Posterior cingulate gyrus (tissue), 11 donors: Measurements from ENCODE around the gene CRADD.
"Not testable (repeated sequence)": the region's sequence is repeated elsewhere in the genome, so short reads cannot be mapped to it uniquely, and the experiment has no call there.

Experiments
- DNase-seq, 10 donors: peaks; one replicate each; pipeline versions ENCODE4 v3.0.0 to v3.0.0-alpha.2; 2020 to 2021; ENCODE audit warnings: mixed read lengths in 3 of 10
- intact Hi-C: fragments of 100-400 bp; cut with DNase I; formaldehyde crosslinking; loops from one replicate; pipeline ENCODE4 v1.15.1; 2023

Gene CRADD

GRCh38 chr12:93856611-93857010 lies 179.4 kb downstream of the CRADD start:
- no peak for DNase-seq
- intact Hi-C loops, result no loop called here

- DNase-seq, result no peak
- intact Hi-C loops, result no loop called here
Observed at GRCh38 chr12:93857279-93857938, 180.2 kb downstream of the CRADD start.

- intact Hi-C loops, result no loop called here
- no peak for DNase-seq
Observed at GRCh38 chr12:93857991-93858447, 180.8 kb downstream of the CRADD start.

- intact Hi-C loops, result no loop called here
- DNase-seq, result no peak
Observed at GRCh38 chr12:93860668-93861373, 183.6 kb downstream of the CRADD start.

- intact Hi-C loops, result no loop called here
- DNase-seq, result no peak
Observed at GRCh38 chr12:93862424-93862823, 185.2 kb downstream of the CRADD start.

- DNase-seq, result no peak
- intact Hi-C loops, result no loop called here
Observed at GRCh38 chr12:93865751-93866150, 188.6 kb downstream of the CRADD start.

GRCh38 chr12:93868771-93869170 lies 191.6 kb downstream of the CRADD start:
- DNase-seq, result no peak
- intact Hi-C loops, result no loop called here

- intact Hi-C loops, result no loop called here
- no peak for DNase-seq
Observed at GRCh38 chr12:93870020-93870795, 193.0 kb downstream of the CRADD start.

GRCh38 chr12:93871566-93871965 lies 194.4 kb downstream of the CRADD start:
- intact Hi-C loops, result not testable (repeated sequence)

GRCh38 chr12:93873561-93873960 lies 196.4 kb downstream of the CRADD start:
- no peak for DNase-seq
- intact Hi-C loops, result no loop called here

More at GRCh38 chr12:93871566-93871965, 194.4 kb downstream of the CRADD start:
- not testable (repeated sequence) for DNase-seq

- intact Hi-C loops, result no loop called here
- no peak for DNase-seq
Observed at GRCh38 chr12:93875157-93875556, 198.0 kb downstream of the CRADD start.

GRCh38 chr12:93876360-93876759 lies 199.2 kb downstream of the CRADD start:
- DNase-seq, result no peak
- intact Hi-C loops, result no loop called here

GRCh38 chr12:93877446-93877845 lies 200.3 kb downstream of the CRADD start:
- DNase-seq, result no peak
- intact Hi-C loops, result no loop called here

GRCh38 chr12:93879476-93880421 lies 202.6 kb downstream of the CRADD start:
- DNase-seq, result no peak
- intact Hi-C loops, result no loop called here

GRCh38 chr12:93880853-93881522 lies 203.8 kb downstream of the CRADD start:
- no peak for DNase-seq
- intact Hi-C loops, result no loop called here

GRCh38 chr12:93882763-93883162 lies 205.6 kb downstream of the CRADD start:
- no peak for DNase-seq
- intact Hi-C loops, result no loop called here

- intact Hi-C loops, result no loop called here
- no peak for DNase-seq
Observed at GRCh38 chr12:93883436-93884154, 206.4 kb downstream of the CRADD start.

GRCh38 chr12:93884794-93885460 lies 207.8 kb downstream of the CRADD start:
- intact Hi-C loops, result no loop called here
- DNase-seq, result no peak
